Measurements from ENCODE around the gene PAM.

DNA sequence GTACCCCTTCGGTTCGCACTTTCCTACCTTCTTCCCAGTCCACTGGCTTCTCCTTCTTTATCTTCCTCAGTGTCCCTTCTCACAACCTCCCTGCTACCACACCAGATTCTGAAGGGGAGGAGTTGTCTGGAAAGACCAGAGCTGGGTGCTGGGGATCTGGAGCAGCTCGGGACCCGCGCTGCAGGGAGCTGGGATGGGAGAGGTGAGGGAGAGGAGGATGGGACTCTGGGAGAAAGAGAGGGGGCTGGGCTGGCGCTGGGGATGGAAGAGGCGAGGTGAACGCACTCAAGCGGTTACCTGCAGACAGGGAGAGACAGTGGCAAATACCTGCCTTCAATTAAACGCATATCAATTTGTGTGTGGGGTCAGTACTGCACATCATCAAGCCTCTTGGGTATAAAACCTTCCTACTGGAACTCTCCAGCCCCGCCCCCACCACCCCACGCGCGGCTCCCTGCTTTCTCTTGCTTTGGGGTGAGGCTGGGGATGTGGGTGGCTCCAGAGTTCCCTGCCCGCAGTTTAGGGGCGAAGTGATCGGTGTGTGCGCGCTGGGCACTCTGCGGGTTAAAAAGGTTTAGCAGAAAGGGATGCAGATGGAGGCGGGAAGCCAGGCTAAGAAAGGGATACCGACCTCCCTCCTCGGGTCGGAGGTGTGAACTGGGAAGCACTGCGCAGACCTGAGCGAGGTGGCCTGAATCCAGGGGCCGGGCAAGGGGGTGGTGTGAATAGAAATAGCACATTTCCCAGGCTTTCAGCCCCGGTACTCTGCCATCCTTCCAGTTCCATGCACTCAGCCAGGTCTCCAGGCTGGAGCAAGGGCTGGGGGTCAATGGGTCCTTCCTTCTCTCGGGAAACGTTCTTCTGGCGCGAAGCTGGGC is 977 bp upstream of the PAM start:
- TF ChIP-seq POLR2AphosphoS5 (IDR thresholded peaks at IDR 0.05), result no peak
- TF ChIP-seq, protein P1, sequence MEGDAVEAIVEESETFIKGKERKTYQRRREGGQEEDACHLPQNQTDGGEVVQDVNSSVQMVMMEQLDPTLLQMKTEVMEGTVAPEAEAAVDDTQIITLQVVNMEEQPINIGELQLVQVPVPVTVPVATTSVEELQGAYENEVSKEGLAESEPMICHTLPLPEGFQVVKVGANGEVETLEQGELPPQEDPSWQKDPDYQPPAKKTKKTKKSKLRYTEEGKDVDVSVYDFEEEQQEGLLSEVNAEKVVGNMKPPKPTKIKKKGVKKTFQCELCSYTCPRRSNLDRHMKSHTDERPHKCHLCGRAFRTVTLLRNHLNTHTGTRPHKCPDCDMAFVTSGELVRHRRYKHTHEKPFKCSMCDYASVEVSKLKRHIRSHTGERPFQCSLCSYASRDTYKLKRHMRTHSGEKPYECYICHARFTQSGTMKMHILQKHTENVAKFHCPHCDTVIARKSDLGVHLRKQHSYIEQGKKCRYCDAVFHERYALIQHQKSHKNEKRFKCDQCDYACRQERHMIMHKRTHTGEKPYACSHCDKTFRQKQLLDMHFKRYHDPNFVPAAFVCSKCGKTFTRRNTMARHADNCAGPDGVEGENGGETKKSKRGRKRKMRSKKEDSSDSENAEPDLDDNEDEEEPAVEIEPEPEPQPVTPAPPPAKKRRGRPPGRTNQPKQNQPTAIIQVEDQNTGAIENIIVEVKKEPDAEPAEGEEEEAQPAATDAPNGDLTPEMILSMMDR (IDR thresholded peaks at IDR 0.05), result no peak
- no peak for TF ChIP-seq POLR2A (IDR thresholded peaks at IDR 0.05)

All from prostate gland (tissue), 2 donors.